GM18520 (cell line): ENCODE data around the gene EPHA2.
"Not testable (repeated sequence)": the region's sequence is repeated elsewhere in the genome, so short reads cannot be mapped to it uniquely, and the experiment has no call there.

Experiments used
- ATAC-seq: cut with Tn5 transposase; IDR thresholded peaks from one replicate; pipeline ENCODE4 v1.9.1; 2021; ENCODE audit not compliant: unreplicated experiment

EPHA2 gene

DNA sequence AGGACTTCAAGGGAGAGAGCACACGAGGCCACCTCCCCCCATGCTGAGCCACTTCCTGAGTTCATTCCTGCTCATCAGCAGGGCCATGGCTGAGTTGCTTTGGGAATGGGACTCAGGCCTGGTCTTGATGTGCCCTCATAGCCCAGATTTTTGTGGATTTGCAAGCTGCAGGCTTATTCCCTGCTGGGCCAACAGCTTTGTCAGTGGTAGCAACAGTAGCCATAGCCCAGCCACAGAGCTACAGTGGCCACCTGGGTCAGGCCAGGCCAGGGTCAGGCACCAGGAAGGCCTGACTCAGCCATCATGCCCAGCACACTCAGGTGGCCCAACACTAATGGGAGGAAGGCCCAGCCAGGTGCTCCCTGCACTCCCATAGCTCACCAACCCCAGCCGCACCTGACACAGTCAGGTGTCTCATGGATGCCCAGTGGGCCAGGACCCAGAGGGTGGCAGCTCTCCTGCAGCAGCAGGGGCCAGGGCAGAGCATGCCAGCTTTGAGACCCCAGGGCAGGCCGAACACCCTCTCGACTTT, 33.5 kb downstream of the EPHA2 start:
- ATAC-seq = no peak

DNA sequence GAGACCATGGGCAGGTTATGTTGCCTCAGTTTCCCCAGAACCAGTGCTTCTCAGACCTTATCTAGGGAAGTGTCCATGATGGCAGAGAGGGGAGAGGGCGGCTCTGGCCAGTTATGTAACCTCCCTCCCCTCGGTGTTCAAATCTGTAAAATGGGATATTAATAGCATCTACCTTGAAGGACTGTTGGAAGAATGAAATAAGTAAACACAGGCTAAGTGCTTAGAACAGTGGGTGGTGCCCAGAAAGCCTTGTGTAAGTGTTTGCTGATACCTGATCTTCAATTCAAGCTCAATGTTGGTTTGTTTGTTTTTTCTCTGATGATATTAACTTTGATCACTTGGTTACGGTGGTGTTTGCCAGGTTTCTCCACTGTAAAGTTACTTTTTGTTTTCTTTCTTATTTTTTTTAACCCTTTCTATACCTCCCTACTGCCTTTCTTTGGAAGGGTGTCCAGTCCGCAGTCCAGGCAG, 34.9 kb downstream of the EPHA2 start:
- ATAC-seq = no peak

DNA sequence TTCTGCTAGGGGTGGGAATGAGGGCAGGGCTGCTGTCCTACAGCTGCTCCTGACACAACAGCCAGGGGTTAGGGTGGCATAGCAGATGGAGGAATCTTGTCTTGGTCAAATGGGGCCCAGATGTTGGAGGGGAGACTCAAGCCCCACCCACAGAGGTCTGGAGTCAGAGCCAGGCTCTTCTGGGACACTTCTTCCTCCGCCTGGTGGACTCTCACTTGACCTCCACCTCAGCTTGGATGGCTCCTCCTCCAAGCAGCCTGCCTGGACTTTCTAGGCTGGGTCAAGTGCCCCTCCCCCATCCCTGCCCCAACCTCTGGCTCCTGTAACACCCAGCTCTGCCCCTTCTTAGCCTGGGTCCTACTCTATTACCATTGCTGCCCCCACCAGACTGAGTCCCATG, 35.5 kb downstream of the EPHA2 start:
- no peak for ATAC-seq

DNA sequence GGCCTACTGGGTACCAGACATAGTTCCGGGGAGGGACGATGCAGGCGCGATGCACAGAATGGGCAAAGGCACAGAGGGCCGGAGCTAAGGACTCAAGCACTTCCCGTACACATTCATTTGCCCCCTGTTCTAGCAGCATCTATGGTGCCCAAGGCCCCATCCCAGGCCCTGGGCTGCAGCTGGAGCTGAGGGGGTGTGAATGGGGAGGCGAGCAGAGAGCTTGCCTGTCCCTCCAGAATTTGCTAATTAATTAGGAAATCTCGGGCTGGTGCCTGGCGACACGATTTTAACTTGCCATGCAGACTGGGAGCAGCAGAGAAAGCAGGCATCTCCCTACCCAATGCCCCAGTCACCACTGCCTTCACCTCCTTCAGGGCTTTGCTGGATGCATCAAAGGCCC, 35.9 kb downstream of the EPHA2 start:
- no peak for ATAC-seq

DNA sequence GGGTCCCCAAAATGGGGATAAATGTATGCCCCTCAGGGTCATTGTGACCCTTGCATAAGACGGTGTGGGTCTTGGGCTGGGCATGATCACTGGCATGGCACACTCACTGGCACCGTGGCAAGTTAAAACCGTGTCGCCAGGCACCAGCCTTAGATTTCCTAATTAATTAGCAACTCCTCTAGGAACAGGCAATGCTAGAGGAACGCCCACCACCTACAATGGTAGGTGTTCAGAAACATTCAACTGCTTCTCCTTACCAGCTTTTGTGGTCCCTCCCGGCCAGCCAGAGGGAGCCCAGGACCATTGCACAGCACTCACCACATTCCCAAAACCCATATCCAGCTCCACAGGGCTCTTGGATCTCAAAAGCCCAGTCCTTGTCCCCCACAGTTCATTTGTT, 36.4 kb downstream of the EPHA2 start:
- no peak for ATAC-seq

DNA sequence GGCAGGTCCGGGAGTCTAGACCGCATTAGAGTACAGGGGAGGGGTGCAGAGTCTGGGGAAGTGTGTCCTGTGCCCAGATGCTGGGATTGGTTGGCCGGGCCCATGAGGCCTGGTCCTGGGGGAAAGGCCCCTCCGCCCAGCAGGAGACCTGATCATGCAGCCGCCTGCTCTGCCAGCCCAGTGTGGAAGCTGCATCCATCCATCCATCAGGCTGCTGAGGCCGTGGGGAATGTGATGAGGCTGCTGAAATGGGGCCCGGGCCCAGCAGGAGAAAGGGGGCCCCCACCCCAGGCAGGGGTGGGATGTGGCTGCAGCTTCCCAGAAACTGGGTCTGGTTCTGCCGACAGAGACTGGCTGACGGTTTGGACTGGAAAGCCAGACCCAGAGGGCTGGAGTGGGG, 37.2 kb downstream of the EPHA2 start:
- ATAC-seq = no peak

DNA sequence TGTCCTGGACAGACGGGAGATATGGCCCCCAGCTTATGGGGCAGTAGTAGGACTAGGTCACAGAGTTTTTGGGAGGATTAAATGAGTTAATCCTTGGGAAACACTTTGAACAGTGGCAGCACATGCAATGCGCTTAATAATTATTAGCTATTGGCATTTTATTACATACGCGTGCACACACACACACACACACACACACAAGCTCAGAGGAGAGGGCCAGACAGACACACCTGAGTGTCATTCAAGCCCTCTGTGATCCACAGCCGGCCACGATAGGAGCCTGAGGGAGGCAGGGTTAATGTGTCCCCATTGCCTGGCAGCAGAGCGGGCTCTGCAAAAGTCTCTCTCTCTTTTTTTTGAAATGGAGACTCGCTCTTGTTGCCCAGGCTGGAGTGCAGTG, 37.9 kb downstream of the EPHA2 start:
- no peak for ATAC-seq

DNA sequence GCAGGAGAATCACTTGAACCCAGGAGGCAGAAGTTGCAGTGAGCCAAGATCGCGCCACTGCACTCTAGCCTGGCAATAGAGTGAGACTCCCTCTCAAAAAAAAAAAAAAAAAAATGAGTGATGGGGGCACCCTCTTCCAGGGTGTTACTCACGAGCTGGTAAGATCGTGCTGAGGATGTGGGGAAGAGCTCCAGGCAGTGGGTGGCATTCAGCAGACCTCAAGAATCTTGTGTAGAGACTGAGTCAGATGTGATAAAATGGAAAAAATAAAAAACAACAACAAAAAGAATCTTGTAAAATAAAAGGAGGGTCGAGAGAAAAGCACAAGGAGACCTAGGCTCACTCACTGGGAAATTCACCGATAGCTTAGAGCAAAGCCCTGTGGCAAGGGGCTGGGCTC, 38.5 kb downstream of the EPHA2 start:
- no peak for ATAC-seq

DNA sequence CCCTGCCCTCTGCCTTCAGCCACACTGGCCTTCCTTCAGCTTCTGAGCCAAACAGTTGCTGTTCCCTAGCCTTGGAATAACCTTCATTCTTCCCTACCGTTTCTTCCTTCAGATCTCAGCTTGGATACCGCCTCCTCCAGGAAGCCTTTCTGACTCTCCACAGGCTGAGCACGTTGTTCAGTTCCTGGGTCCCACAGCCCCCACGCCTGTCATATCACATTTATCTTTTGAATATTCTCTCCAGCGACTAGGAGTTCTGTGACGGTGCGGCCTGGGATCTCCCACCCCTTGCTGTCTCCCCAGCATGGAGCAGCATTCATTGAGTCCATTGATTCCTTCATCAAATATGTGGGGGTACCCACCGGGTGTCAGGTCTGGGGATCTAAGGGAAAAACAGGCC, 39.2 kb downstream of the EPHA2 start:
- no peak for ATAC-seq

DNA sequence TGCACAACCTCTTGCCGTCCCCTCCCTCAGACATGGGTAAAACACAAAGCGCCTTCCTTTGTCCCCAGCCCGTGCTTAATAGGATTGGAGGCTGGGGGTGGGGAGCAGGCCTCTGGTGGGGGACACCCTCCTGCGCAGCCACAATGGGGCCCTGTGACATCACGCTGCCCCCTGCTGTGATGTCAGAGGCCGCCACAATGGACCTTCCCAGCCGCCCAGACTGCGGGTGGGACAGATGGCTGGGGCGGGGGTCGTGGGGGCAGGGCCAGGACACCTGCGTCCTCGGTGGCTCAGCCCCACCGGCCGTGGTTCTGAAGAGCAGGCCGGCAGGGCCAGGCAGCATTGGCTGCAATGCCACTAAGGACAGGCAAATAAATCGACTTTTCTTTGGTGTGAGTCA, 39.9 kb downstream of the EPHA2 start:
- ATAC-seq = no peak

DNA sequence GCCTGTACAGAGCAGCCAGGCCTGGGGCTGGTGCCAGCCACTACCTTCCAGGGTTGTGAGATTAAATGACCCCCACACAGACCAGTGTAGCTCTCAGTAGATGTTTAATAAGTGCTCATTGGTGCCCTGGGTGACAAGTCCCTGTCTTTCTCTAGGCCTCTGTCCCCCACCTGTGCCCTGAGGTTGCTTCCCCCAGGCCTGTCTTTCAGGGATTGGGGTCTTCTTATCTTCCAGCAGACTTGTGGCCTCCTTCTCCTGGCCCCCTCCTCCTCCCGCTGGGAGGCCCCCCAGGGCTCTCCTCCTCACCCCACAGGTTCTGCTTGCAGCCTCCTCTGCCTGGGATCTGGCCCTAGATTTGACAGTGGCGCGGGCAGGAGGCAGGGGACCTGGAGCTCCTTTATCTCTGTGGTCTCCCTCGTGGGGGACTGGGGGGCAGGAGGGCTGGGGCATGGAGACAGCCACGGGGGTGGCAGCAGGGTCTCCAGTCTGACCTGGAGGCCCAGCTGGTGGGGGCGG, 40.3 kb downstream of the EPHA2 start:
- ATAC-seq = no peak

DNA sequence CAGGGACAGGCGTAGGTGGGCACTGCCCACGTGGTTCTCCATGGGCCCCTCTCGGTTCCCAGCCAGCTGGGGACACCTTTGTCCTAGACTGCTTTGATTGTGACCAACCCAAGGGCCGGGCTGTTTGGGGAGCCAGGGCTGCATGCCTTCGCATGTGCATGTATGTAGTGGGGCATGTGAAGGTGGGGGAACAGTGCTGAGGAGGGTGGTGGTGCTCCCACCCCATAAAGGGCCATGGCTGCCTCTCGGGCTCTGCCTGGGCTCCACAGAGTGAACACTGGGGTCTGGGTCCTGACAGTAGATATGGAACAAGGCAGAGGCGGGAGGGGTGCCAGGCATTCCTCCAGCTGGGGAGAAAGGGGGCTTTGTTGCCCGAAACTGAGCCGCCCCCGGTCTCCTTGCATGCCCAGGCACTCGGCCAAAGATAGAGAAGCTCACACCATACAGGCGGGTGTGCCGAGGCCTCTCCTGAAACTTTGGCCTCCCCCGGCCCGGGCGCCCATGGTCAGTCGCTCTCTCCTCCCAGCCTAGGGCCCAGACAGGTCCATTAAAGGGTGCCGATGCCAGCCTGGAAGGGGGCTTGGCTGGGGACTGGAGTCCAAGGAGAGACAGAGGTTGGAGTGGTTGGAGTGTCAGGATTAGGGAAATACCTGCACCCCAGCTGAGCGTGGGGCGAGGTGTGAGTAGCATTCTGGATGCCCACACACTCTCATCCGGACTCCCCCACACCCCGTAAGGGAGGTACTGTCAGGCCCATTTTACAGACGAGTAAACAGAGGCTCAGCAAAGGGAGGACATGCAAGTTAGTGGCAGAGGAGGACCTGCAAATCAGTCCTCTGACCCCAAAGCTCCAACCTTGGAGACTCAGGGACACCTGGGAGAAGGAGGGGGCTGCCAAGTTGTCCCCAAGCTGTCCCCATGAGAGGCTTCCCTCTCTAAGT, 41.1 kb downstream of the EPHA2 start:
- ATAC-seq = no peak

DNA sequence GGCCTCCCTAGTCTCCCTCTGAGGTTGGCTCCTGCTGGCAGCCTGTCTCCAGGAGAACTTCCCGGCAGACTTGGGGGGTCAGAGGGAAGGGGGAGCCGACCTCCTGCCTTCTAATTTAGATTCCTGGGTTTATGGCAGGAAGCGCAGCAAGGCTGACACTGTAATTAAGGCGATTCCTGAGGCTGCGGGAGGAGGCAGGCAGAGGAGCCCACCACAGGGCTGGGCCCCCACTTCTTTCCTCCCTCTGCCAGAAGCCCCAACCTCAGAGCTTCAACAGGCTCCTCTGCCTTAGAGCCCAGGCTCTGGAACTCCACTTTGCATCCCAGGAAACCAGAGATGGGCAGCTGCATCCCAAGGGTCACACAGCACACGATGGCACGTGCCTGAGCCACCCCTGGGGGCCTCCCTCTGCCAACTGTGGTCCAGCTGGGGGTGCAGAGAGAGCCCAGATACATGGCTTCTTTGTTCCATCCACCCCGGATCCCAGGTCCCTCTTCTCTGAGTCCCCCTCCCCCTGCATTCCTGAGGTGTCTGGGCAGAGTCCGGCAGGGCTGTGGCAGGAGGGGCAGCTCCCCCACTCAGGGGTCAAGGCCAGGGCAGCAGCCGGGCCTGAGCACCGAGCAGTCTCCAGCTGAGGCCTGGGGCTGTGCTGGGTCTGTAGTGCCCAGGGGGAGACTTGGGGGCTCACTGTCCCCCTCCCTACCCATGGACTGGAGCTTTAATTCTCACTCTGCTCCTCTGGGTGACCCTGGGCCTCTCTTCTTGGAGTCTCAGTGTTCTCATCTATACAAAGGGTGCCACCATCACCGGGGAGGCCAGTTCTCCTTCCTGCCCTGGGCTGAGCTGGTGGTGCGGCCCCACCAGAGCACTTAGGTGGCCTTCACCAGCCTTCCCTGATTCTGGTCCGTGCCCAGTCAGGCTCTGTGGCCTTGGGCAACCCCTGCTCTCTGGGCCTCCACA, 43.0 kb downstream of the EPHA2 start:
- no peak for ATAC-seq

DNA sequence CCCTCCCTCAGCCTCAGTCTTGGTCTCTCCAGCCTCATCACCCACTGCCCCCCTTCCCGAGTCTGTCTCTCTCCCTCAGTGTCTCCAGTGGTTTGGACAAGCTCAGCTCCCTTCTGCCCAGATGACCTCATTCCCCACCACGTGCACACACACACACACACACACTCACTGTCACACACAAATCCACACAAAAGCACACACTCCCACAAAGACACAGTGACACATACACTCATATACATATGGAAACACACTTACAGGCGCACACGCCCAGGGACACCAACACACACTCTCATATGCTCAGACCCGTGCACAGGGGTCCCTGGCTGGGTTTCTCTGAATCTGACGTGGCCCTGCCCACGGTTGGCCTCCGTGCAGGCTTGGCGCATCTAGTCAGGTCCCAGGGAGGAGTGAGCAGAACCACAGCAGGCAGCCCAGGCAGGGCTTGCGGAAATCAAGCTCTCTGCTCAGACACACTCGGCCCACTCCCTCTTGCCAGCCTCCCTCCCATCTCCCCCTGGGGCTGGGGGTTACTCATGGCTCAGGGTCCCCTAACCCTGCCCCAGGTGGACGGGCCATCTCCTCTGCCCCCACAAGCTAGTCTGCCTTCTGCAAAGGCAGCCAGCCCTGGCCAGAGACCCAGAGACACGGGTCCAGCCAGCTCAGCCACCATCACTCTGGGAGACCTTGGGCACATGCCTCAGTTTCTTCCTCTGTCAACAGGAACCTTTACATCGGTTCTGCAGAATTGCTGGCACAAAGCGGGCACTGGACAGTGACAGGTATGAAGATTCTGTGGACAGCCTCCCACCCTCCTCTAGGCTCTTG, 43.9 kb downstream of the EPHA2 start:
- no peak for ATAC-seq

DNA sequence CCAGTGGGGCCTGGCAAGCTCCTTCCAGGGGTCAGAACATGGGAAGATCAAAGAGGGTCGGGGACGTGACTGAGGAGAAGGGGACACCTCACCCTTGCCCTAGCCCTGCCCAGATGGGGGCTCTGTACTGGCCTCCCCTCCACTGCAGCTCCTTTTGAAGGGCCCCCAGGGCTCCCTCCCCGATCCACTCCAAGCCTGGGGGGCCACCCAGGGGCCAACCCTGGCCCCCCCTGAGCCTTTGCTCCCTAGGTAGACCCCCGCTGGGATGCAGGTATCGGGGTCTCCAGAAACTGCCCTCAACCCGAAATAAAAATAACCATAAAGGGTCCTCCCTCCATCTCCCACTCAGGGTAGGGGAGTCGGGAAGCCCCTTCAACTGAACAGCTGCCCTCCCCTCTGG, 45.0 kb downstream of the EPHA2 start:
- ATAC-seq = no peak

DNA sequence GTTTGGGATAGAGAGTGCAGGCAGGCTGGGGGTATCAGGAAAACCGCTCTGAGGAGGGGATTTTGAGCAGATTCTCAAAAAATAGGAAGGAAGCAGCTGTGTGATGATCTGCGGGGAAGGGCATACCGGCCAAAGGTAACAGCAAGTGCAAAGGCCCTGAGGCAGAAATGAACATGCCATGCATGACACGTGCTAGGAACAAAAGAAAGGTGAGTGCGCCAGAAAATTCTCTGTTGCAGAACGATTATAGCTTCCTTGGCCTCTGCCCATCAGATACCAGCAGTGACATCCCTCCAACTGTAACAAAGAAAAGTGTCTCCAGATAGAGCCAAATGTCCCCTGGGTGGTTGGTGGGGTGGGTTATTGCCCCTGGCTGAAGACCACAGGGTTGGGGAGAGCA, 45.4 kb downstream of the EPHA2 start:
- ATAC-seq = no peak

DNA sequence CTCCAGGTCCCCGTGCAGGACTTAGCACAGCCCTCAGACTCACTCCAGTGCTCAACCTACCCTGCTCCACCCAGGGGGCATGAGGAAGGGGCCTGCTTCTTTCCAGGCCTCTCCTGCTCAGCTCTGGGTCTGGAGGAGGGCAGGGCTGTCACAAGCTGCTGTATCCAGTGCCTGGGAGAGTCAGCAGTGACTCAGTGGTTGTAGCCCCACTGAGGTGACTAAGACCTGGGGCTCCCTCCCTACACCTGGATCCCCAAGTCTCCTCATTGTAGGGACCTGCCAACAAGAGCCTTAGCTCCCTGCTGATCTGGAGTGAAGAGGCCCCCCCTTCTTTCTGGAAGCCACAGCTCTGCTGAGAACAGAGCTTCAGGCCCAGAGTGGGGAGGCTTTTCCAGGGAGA, 46.3 kb downstream of the EPHA2 start:
- ATAC-seq = no peak

DNA sequence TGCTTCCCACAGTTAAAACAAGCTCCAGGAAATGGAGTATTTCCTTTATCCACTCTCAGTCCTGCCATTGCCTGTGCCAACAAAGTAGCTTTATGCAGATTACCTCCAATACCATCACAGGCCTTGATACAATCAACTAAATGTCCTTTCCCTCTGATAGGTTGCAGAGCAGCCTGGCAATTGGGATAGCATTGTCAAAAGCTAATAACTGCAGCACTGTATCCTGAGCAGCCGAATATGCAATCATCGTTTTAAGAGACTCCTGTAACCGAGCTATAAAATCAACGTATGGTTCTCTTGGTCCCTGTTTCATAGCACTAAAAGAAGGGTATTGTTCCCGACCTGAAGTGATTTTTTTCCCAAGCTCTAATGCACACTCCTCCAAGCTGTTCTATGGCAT, 48.8 kb downstream of the EPHA2 start:
- not testable (repeated sequence) for ATAC-seq

DNA sequence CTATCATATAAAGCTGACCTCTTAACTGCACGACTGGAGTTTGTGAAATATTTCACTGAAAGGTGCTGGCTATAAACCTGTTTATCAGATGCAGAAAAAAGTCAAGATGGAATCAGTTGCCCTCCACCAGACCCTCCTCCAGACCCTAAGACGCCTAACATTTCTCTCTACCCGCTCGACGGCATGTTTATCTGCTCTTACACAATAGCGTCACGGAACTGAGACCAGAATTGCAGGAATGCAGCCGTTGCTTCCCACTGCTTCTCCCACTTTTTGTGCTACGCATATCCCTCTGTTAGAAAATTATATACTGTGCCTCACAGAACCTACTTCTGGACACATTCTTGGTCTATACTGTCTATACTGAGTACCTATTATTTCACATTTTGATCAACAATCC, 54.2 kb downstream of the EPHA2 start:
- no peak for ATAC-seq

DNA sequence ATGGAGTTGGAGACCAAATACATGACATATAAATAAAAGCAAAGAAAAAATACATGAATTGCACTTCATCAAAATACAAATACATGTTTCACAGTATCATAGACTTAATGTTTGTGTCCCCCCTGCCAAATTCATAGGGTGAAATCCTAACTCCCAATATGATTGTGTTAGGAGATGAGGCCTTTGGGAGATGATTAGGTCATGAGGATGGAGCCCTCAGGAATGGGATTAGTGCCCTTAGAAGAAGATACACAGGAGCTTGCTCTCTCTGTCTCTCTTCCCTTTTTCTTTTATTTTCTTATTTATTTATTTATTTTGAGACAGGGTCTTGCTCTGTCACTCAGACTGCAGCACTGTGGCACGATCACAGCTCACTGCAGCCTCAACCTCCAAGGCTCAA, 56.5 kb downstream of the EPHA2 start:
- no peak for ATAC-seq
